Type B pancreatic cell (in vitro differentiated cells): ENCODE data around the gene GLIS1. TPM values are rescaled to one million over a fixed set of nuclear protein-coding genes. Genes with fewer than 3 reads are reported as not detected.

Experiments used
- DNase-seq: peaks from one replicate; pipeline ENCODE4 v3.0.0; 2021; ENCODE audit warnings: mixed read lengths; ENCODE audit not compliant: unreplicated experiment; ENCODE audit errors: extremely low spot score
- H3K27ac Mint-ChIP-seq: 2 replicates; pipeline ENCODE4 v1.8.0; 2021; ENCODE audit warnings: mild to moderate bottlenecking, mixed read lengths
- H3K27me3 Mint-ChIP-seq: 2 replicates; pipeline ENCODE4 v1.8.0; 2021; ENCODE audit warnings: mixed read lengths
- H3K36me3 Mint-ChIP-seq: 2 replicates; pipeline ENCODE4 v1.8.0; 2021; ENCODE audit warnings: mixed read lengths
- H3K4me1 Mint-ChIP-seq: one replicate; pipeline ENCODE4 v1.8.0; 2021; ENCODE audit warnings: mixed read lengths; ENCODE audit not compliant: unreplicated experiment
- H3K4me3 Mint-ChIP-seq: 2 replicates; pipeline ENCODE4 v1.8.0; 2021; ENCODE audit warnings: mild to moderate bottlenecking, mixed read lengths
- H3K9me3 Mint-ChIP-seq: 2 replicates; pipeline ENCODE4 v1.8.0; 2021; ENCODE audit warnings: mixed read lengths
- CTCF ChIP-seq: fragments of 200-600 bp; sonication (generic); conservative IDR thresholded peaks from 2 replicates; pipeline ENCODE4 v1.5.0; 2021; ENCODE audit warnings: antibody characterized with exemption, mild to moderate bottlenecking
- total RNA-seq: library from RNA; stranded (reverse); gene quantifications from 2 replicates; pipeline ENCODE4 v1.2.1, GENCODE V29; 2021; ENCODE audit warnings: low replicate concordance

The GLIS1 gene
- total RNA-seq, 1 donor from 2014 or later, result 2.1 TPM

GRCh38 chr1:53486395-53487026, 252.5 kb downstream of the GLIS1 start:
- H3K36me3 Mint-ChIP-seq, result no peaks in the 10 kb centered on the region
- no peak for DNase-seq
- H3K4me3 Mint-ChIP-seq, result no peak overlapping the region
- H3K9me3 Mint-ChIP-seq, result no peaks in the 10 kb centered on the region
- no peak for TF ChIP-seq CTCF
- H3K27me3 Mint-ChIP-seq, result peaks cover 36% of the 10 kb centered on the region
- no peak overlapping the region for H3K27ac Mint-ChIP-seq
- H3K4me1 Mint-ChIP-seq, result peaks cover 10% of the 10 kb centered on the region

GRCh38 chr1:53485478-53486394, 253.2 kb downstream of the GLIS1 start:
- no peaks in the 10 kb centered on the region for H3K36me3 Mint-ChIP-seq
- H3K4me3 Mint-ChIP-seq, result no peak overlapping the region
- no peak overlapping the region for H3K27ac Mint-ChIP-seq
- DNase-seq, result peak; percentile 92
- peaks cover 10% of the 10 kb centered on the region for H3K4me1 Mint-ChIP-seq
- peaks cover 36% of the 10 kb centered on the region for H3K27me3 Mint-ChIP-seq
- H3K9me3 Mint-ChIP-seq, result no peaks in the 10 kb centered on the region
- peak; percentile 98 for TF ChIP-seq CTCF

GRCh38 chr1:53484705-53485477, 254.1 kb downstream of the GLIS1 start:
- peaks cover 10% of the 10 kb centered on the region for H3K4me1 Mint-ChIP-seq
- DNase-seq, result no peak
- TF ChIP-seq CTCF, result no peak
- no peaks in the 10 kb centered on the region for H3K9me3 Mint-ChIP-seq
- H3K27me3 Mint-ChIP-seq, result peaks cover 35% of the 10 kb centered on the region
- no peak overlapping the region for H3K27ac Mint-ChIP-seq
- no peaks in the 10 kb centered on the region for H3K36me3 Mint-ChIP-seq
- H3K4me3 Mint-ChIP-seq, result no peak overlapping the region

GRCh38 chr1:53483656-53484055, 255.3 kb downstream of the GLIS1 start:
- DNase-seq, result no peak
- Mint-ChIP-seq H3K36me3 (no peaks in the 10 kb centered on the region), H3K4me3 (no peak overlapping the region), H3K9me3 (no peaks in the 10 kb centered on the region), H3K27ac (no peak overlapping the region), H3K27me3 (peaks cover 35% of the 10 kb centered on the region), H3K4me1 (peaks cover 10% of the 10 kb centered on the region)
- no peak for TF ChIP-seq CTCF

GRCh38 chr1:53483170-53483569, 255.8 kb downstream of the GLIS1 start:
- no peak for DNase-seq
- no peak overlapping the region for H3K27ac Mint-ChIP-seq
- no peak for TF ChIP-seq CTCF
- H3K36me3 Mint-ChIP-seq, result no peaks in the 10 kb centered on the region
- peaks cover 8% of the 10 kb centered on the region for H3K4me1 Mint-ChIP-seq
- no peaks in the 10 kb centered on the region for H3K9me3 Mint-ChIP-seq
- no peak overlapping the region for H3K4me3 Mint-ChIP-seq
- H3K27me3 Mint-ChIP-seq, result peaks cover 37% of the 10 kb centered on the region
